Activated CD8-positive, alpha-beta T cell treated with anti-CD3 and anti-CD28 coated beads, Interleukin-2, amount 10 ng/mL, durations not matched to agents 7 days and 5 days (primary cell): ENCODE results near the gene GORASP2. TPM values are rescaled to one million over a fixed set of nuclear protein-coding genes. Genes with fewer than 3 reads are reported as not detected.

Experiments
- ATAC-seq: fragments of 150-1000 bp; cut with Tn5 transposase; one replicate; pipeline ENCODE4 v1.10.0; 2021; ENCODE audit warnings: moderate library complexity
- CTCF ChIA-PET: fragments of 350-600 bp; sonication (Branson Sonifier 250); formaldehyde crosslinking; loops from one replicate; lab custom pipeline; 2021; ENCODE audit warnings: antibody characterized with exemption; lab: Charles Lee
- POLR2A ChIA-PET: fragments of 350-600 bp; sonication (Branson Sonifier 250); formaldehyde crosslinking; loops from one replicate; lab custom pipeline; 2021; ENCODE audit warnings: antibody characterized with exemption; lab: Charles Lee
- DNase-seq: peaks from one replicate; pipeline ENCODE4 v3.0.0-alpha.2; 2020
- H3K27ac Mint-ChIP-seq: one replicate; pipeline ENCODE4 v1.8.0; 2021; ENCODE audit warnings: mild to moderate bottlenecking, mixed read lengths
- H3K27me3 Mint-ChIP-seq: one replicate; pipeline ENCODE4 v1.8.0; 2021; ENCODE audit warnings: low read depth, mixed read lengths
- H3K36me3 Mint-ChIP-seq: one replicate; pipeline ENCODE4 v1.8.0; 2021; ENCODE audit warnings: low read depth, mixed read lengths
- H3K4me1 Mint-ChIP-seq: one replicate; pipeline ENCODE4 v1.8.0; 2021; ENCODE audit warnings: low read depth, mixed read lengths
- H3K4me3 Mint-ChIP-seq: one replicate; pipeline ENCODE4 v1.8.0; 2021; ENCODE audit warnings: mild to moderate bottlenecking, mixed read lengths
- H3K9me3 Mint-ChIP-seq: one replicate; pipeline ENCODE4 v1.8.0; 2022; ENCODE audit warnings: mixed read lengths; ENCODE audit not compliant: insufficient read depth
- total RNA-seq, 2 experiments: library from RNA; stranded (reverse); gene quantifications; one replicate each; pipeline ENCODE4 v1.2.3, GENCODE V29; 2021

Gene GORASP2
- total RNA-seq, 2 experiments from 2014 or later, result 65.2 to 65.9 TPM

DNA sequence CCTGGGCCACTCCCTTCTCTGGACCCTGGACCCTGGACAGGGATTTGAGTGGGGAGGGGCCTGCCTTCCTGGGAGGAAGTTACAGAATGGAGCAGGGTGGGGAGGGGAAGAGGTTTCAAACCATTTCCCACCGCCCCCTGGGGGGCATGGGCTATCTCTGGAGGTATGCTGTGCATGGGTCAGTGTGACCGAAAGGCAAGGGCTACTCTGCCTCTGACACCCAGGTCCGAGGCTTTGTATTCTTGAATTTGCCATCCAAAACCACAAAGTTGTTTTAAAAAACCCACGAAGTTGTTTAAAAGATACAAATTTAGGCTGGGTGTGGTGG, 46.9 kb downstream of the GORASP2 start:
- DNase-seq, result no peak
- Mint-ChIP-seq H3K36me3 (peaks cover 3% of the 10 kb centered on the region), H3K4me1 (peaks cover 14% of the 10 kb centered on the region), H3K27ac (no peak overlapping the region), H3K4me3 (no peak overlapping the region), H3K27me3 (peaks cover 2% of the 10 kb centered on the region), H3K9me3 (no peaks in the 10 kb centered on the region)
- ATAC-seq, result no peak
- POLR2A ChIA-PET, result no interaction called here
- CTCF ChIA-PET, result interaction anchor here (1.3 to 4.7 kb wide), 3 partner anchors 13 to 441 kb away, joined by 3 to 59 read pairs (median 8); no protein-coding TSS in a partner anchor

DNA sequence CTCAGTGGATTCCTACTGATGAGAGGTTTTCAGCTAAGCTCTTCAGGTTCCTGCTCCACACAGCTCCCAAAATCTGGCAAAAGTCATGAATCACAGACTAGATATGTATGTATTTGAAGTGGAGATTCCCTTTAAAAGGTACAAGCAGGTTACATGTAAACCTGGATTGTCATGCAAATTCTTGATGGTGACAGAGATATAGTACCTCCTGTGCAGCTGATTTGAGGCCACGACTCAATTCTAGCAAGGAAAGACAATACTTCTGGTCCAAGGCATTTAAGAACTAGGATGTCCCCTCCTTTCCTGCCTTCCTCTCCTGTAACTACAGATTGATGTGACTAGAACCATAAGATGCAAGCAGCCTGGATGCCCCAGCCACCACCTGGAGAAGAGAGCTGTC, 55.0 kb downstream of the GORASP2 start:
- ATAC-seq, result no peak
- no peaks in the 10 kb centered on the region for H3K4me1 Mint-ChIP-seq
- peaks cover 7% of the 10 kb centered on the region for H3K27me3 Mint-ChIP-seq
- H3K27ac Mint-ChIP-seq, result no peak overlapping the region
- DNase-seq, result no peak
- ChIA-PET CTCF (interaction anchor here (0.6 to 2.4 kb wide), 4 partner anchors 10 to 432 kb away, joined by 3 to 8 read pairs (median 3); no protein-coding TSS in a partner anchor), POLR2A (interaction anchor here (0.7 kb wide), 1 partner anchor 10 kb away, joined by 3 read pairs; no protein-coding TSS in a partner anchor)
- peaks cover 11% of the 10 kb centered on the region for H3K36me3 Mint-ChIP-seq
- no peak overlapping the region for H3K4me3 Mint-ChIP-seq
- no peaks in the 10 kb centered on the region for H3K9me3 Mint-ChIP-seq

DNA sequence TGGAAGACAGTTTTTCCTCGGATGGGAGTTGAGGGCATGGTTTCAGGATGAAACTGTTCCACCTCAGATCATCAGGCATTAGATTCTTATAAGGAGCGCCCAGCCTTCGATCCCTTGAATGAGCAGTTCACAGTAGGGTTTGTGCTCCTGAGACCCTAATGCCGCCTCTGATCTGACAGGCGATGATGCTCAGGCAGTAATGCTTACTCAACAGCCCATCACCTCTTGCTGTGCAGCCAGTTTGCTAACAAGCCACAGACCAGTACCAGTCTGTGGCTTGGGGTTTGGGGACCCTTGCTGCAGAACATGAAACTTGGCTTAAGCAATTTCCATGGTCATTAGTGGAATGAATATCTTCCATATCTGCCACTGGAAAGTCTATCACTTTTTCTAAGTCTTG, 56.4 kb downstream of the GORASP2 start:
- Mint-ChIP-seq H3K36me3 (peaks cover 14% of the 10 kb centered on the region), H3K27me3 (peaks cover 7% of the 10 kb centered on the region), H3K4me1 (no peaks in the 10 kb centered on the region), H3K9me3 (no peaks in the 10 kb centered on the region), H3K27ac (no peak overlapping the region), H3K4me3 (no peak overlapping the region)
- no peak for DNase-seq
- POLR2A ChIA-PET, result no interaction called here
- CTCF ChIA-PET, result interaction anchor here (1.0 to 2.4 kb wide), 4 partner anchors 13 to 431 kb away, joined by 3 to 8 read pairs (median 3); no protein-coding TSS in a partner anchor
- no peak for ATAC-seq

- Mint-ChIP-seq H3K36me3 (peaks cover 19% of the 10 kb centered on the region), H3K27ac (peak overlapping the region; percentile 9), H3K9me3 (no peaks in the 10 kb centered on the region), H3K4me1 (peaks cover 4% of the 10 kb centered on the region), H3K4me3 (no peak overlapping the region), H3K27me3 (peaks cover 5% of the 10 kb centered on the region)
- POLR2A ChIA-PET, result no interaction called here
- ATAC-seq (no peak), DNase-seq (no peak)
- CTCF ChIA-PET, result interaction anchor here (1.3 kb wide), 2 partner anchors 14 to 183 kb away, joined by 3 read pairs; no protein-coding TSS in a partner anchor
Measured at GRCh38 chr2:170986566-170987258, 57.7 kb downstream of the GORASP2 start.

DNA sequence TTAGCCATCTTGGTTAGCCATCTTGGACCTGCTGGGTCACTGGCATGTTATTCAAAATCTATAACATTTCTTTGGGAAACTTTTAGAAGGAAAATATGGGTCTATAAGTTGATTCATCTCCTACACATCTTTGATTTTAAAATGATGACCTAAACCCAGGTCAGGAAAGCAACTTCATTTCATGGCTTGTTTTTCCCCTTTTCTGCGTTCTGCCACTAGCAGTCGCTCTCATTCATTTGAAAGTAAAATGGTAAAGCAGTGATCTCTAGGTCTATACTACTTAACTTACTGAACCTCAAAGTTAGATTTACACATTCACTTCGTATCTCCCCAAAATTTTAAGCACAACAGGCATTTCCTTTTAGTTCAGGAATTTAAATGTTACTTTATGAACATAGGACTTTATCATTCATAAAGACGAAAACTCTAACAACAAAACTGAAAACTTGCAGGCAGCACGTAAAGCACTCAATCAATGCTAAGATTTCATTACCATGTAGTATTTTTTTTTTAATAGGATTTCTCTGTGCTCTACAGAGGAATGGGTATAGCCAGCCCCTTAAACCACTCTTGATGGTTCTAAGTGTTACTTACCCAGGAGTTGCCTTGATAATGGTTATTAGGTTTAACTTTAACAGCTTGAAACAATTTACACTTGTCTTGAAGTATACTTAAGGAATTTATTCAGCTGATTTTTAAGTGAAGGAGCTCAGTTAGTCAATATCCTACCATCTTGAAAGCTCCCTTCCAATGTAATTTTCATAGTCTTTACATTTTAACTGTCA, 62.5 kb downstream of the GORASP2 start:
- Mint-ChIP-seq H3K27me3 (no peaks in the 10 kb centered on the region), H3K9me3 (no peaks in the 10 kb centered on the region), H3K4me1 (peaks cover 4% of the 10 kb centered on the region), H3K36me3 (peaks cover 46% of the 10 kb centered on the region), H3K27ac (no peak overlapping the region), H3K4me3 (no peak overlapping the region)
- ChIA-PET POLR2A (no interaction called here), CTCF (interaction anchor here (1.0 to 2.0 kb wide), 2 partner anchors 19 to 96 kb away, joined by 5 to 6 read pairs; no protein-coding TSS in a partner anchor)
- DNase-seq (no peak), ATAC-seq (no peak)

- Mint-ChIP-seq H3K27ac (no peak overlapping the region), H3K9me3 (no peaks in the 10 kb centered on the region), H3K36me3 (peaks cover 52% of the 10 kb centered on the region), H3K27me3 (no peaks in the 10 kb centered on the region), H3K4me1 (no peaks in the 10 kb centered on the region), H3K4me3 (no peak overlapping the region)
- no peak for DNase-seq
- CTCF ChIA-PET, result no interaction called here
- ATAC-seq, result no peak
- POLR2A ChIA-PET, result no interaction called here
Measured at GRCh38 chr2:170996316-170996715, 67.3 kb downstream of the GORASP2 start.

DNA sequence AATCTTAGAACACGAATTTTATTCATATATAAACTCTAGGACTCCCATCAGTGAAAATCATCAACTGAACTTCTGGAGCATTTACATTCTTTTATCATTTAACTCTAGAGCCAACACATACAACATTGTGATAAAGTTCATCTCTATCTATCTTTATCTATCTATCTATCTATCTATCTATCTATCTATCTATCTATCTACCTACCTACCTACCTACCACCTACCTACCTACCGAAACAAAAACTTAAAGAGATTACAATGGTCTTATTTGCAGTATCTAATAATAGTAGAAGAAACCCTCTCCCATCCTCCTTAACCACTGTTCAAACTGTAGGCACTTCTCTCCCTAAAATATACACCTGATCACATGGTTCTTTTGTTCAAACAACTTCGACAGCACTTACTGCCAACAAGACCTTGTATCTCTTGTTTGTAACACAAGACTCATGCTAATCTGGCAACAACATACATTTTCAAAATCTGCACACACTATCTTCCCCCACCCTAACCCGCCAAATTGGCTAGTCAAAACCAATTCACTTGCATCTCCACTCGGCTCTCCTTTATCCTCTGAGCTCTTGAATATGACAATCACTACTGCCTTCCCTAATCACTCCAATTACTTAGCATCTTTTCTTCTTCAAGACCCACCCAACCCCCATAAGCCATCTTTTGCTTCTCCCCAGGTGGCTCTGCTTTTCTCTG, 69.0 kb downstream of the GORASP2 start:
- no peaks in the 10 kb centered on the region for H3K4me1 Mint-ChIP-seq
- H3K27me3 Mint-ChIP-seq, result no peaks in the 10 kb centered on the region
- no peak overlapping the region for H3K27ac Mint-ChIP-seq
- H3K4me3 Mint-ChIP-seq, result no peak overlapping the region
- H3K9me3 Mint-ChIP-seq, result no peaks in the 10 kb centered on the region
- H3K36me3 Mint-ChIP-seq, result peaks cover 47% of the 10 kb centered on the region
- no peak for ATAC-seq
- ChIA-PET CTCF (interaction anchor here (1.5 kb wide), 1 partner anchor 89 kb away, joined by 4 read pairs; no protein-coding TSS in a partner anchor), POLR2A (no interaction called here)
- no peak for DNase-seq

DNA sequence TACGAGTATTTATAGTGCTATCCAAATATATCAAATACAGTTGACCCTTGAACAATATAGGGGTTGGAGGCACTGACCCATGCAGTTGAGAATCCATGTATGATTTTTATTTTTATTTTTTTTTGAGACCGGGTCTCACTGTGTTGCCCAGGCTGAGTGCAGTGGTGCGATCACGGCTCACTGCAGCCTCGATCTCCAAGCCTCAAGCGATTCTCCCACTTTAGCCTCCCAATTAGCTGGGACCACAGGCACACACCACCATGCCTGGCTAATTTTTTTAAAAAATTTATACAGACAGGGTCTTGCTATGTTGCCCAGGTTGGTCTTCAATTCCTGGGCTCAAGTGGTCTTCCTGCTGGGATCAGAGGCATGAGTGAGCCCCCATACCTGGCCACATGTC, 70.6 kb downstream of the GORASP2 start:
- Mint-ChIP-seq H3K27ac (no peak overlapping the region), H3K4me1 (no peaks in the 10 kb centered on the region), H3K4me3 (no peak overlapping the region), H3K36me3 (peaks cover 48% of the 10 kb centered on the region), H3K9me3 (no peaks in the 10 kb centered on the region), H3K27me3 (no peaks in the 10 kb centered on the region)
- ATAC-seq, result no peak
- ChIA-PET POLR2A (no interaction called here), CTCF (no interaction called here)
- no peak for DNase-seq

- ChIA-PET POLR2A (no interaction called here), CTCF (no interaction called here)
- no peaks in the 10 kb centered on the region for H3K4me1 Mint-ChIP-seq
- no peaks in the 10 kb centered on the region for H3K27me3 Mint-ChIP-seq
- ATAC-seq (no peak), DNase-seq (no peak)
- H3K27ac Mint-ChIP-seq, result no peak overlapping the region
- H3K4me3 Mint-ChIP-seq, result no peak overlapping the region
- H3K9me3 Mint-ChIP-seq, result no peaks in the 10 kb centered on the region
- H3K36me3 Mint-ChIP-seq, result peaks cover 56% of the 10 kb centered on the region
Measured at GRCh38 chr2:171004363-171004762, 75.3 kb downstream of the GORASP2 start.

DNA sequence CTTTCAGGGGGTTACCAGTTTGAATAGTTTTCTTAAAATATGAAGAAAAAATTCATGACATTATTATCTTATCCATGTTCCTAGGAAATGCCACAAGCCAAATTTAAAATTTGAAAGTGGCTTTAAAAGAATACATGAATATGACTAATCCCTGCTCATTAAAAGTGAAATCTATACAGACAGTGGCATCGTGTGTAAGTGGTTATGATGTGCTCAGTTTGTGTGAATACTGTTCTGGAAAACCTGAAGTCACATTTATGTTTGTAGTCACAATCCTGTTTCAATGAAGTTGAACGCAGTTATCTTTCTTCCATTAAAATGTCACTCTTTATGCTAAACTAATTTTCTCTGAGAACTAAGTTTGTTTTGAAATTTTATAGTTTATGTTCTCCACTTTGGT, 75.8 kb downstream of the GORASP2 start:
- Mint-ChIP-seq H3K27ac (no peak overlapping the region), H3K36me3 (peaks cover 55% of the 10 kb centered on the region), H3K4me3 (no peak overlapping the region), H3K4me1 (no peaks in the 10 kb centered on the region), H3K27me3 (no peaks in the 10 kb centered on the region), H3K9me3 (no peaks in the 10 kb centered on the region)
- ChIA-PET POLR2A (no interaction called here), CTCF (no interaction called here)
- DNase-seq (no peak), ATAC-seq (no peak)

- ChIA-PET CTCF (interaction anchor here (2.3 kb wide), 1 partner anchor 78 kb away, joined by 9 read pairs; no protein-coding TSS in a partner anchor), POLR2A (no interaction called here)
- no peaks in the 10 kb centered on the region for H3K27me3 Mint-ChIP-seq
- no peaks in the 10 kb centered on the region for H3K9me3 Mint-ChIP-seq
- no peak for ATAC-seq
- no peak overlapping the region for H3K27ac Mint-ChIP-seq
- no peak overlapping the region for H3K4me3 Mint-ChIP-seq
- no peak for DNase-seq
- H3K4me1 Mint-ChIP-seq, result no peaks in the 10 kb centered on the region
- peaks cover 48% of the 10 kb centered on the region for H3K36me3 Mint-ChIP-seq
Measured at GRCh38 chr2:171008550-171009205, 79.6 kb downstream of the GORASP2 start.
